ENCODE measurements around the gene TRAF2.

GRCh38 chr9:136945333-136946227 is 59.3 kb downstream of the TRAF2 start:
- TF ChIP-seq, protein P1, sequence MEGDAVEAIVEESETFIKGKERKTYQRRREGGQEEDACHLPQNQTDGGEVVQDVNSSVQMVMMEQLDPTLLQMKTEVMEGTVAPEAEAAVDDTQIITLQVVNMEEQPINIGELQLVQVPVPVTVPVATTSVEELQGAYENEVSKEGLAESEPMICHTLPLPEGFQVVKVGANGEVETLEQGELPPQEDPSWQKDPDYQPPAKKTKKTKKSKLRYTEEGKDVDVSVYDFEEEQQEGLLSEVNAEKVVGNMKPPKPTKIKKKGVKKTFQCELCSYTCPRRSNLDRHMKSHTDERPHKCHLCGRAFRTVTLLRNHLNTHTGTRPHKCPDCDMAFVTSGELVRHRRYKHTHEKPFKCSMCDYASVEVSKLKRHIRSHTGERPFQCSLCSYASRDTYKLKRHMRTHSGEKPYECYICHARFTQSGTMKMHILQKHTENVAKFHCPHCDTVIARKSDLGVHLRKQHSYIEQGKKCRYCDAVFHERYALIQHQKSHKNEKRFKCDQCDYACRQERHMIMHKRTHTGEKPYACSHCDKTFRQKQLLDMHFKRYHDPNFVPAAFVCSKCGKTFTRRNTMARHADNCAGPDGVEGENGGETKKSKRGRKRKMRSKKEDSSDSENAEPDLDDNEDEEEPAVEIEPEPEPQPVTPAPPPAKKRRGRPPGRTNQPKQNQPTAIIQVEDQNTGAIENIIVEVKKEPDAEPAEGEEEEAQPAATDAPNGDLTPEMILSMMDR (IDR thresholded peaks at IDR 0.05), result no peak
- TF ChIP-seq POLR2A (IDR thresholded peaks at IDR 0.05) (no peak), EP300 (IDR thresholded peaks at IDR 0.05) (no peak), POLR2AphosphoS5 (IDR thresholded peaks at IDR 0.05) (no peak)
